IMR-90 (cell line): ENCODE measurements around the gene FAM174C. TPM values are rescaled to one million over a fixed set of nuclear protein-coding genes. Genes with fewer than 3 reads are reported as not detected.

Experiments used
- ATAC-seq: fragments of 200-7000 bp; cut with Tn5 transposase; 2 replicates; pipeline ENCODE4 v1.9.1; 2020; ENCODE audit warnings: low read depth, mild to moderate bottlenecking, moderate library complexity
- BruUV-seq: library from RNA; stranded (reverse); fragments of 400-500 nt; replicated peaks from 2 replicates; lab custom pipeline; 2021; lab: Mats Ljungman, UMichigan
- CTCF ChIA-PET: fragments of 300-600 bp; formaldehyde crosslinking; extraction: SDS; loops from one replicate; lab custom pipeline; 2021; ENCODE audit warnings: antibody characterized with exemption; lab: Yijun Ruan, JAX
- POLR2A ChIA-PET: fragments of 300-600 bp; sonication (Branson Sonifier 250); formaldehyde crosslinking; loops from one replicate; lab custom pipeline; 2022; ENCODE audit warnings: antibody characterized with exemption; ENCODE audit not compliant: unreplicated experiment; lab: Charles Lee
- DNase-seq: peaks from one replicate; pipeline ENCODE4 v3.0.0; 2013
- H2AFZ ChIP-seq: replicated peaks from 2 replicates; pipeline ENCODE3; 2013; ENCODE audit warnings: low read length, mild to moderate bottlenecking; ENCODE audit not compliant: poor library complexity
- H2AK5ac ChIP-seq: 2 replicates; pipeline ENCODE4 v1.6.1; 2013; ENCODE audit warnings: low read depth, low read length, inconsistent platforms
- H2AK9ac ChIP-seq: replicated peaks from 2 replicates; pipeline ENCODE3; 2013; ENCODE audit warnings: mild to moderate bottlenecking, low read depth, low read length, moderate library complexity; ENCODE audit not compliant: poor library complexity
- H2BK120ac ChIP-seq: 2 replicates; pipeline ENCODE4 v1.6.1; 2013; ENCODE audit warnings: low read depth, low read length, inconsistent platforms
- H2BK15ac ChIP-seq: 3 replicates; pipeline ENCODE4 v1.6.1; 2013; ENCODE audit warnings: low read depth, low read length, inconsistent platforms
- H2BK20ac ChIP-seq: 2 replicates; pipeline ENCODE4 v1.6.1; 2013; ENCODE audit warnings: low read depth, mild to moderate bottlenecking, inconsistent platforms, low read length, moderate library complexity
- H2BK5ac ChIP-seq: 2 replicates; pipeline ENCODE4 v1.6.1; 2013; ENCODE audit warnings: mild to moderate bottlenecking, low read depth, low read length, inconsistent platforms; ENCODE audit not compliant: poor library complexity, severe bottlenecking
- H3K14ac ChIP-seq: replicated peaks from 2 replicates; pipeline ENCODE4 v1.6.1; 2013; ENCODE audit warnings: low read depth, low read length, inconsistent platforms
- H3K18ac ChIP-seq: 2 replicates; pipeline ENCODE4 v1.6.1; 2013; ENCODE audit warnings: low read depth, low read length, control low read depth
- H3K23ac ChIP-seq: 2 replicates; pipeline ENCODE4 v1.6.1; 2013; ENCODE audit warnings: low read depth, low read length, inconsistent platforms
- H3K27ac ChIP-seq: 2 replicates; pipeline ENCODE4 v1.5.1; 2013; ENCODE audit warnings: mild to moderate bottlenecking, control low read depth, low read length; ENCODE audit not compliant: insufficient read depth
- H3K27me3 ChIP-seq: 2 replicates; pipeline ENCODE4 v1.6.1; 2013; ENCODE audit warnings: low read length; ENCODE audit not compliant: control insufficient read depth, insufficient read depth
- H3K36me3 ChIP-seq: 2 replicates; pipeline ENCODE4 v1.6.1; 2013; ENCODE audit warnings: low read length, mixed read lengths; ENCODE audit not compliant: control insufficient read depth, insufficient read depth
- H3K4ac ChIP-seq: 2 replicates; pipeline ENCODE4 v1.6.1; 2013; ENCODE audit warnings: low read depth, low read length, inconsistent platforms
- H3K4me1 ChIP-seq: 2 replicates; pipeline ENCODE4 v1.6.1; 2013; ENCODE audit warnings: low read length, mixed read lengths; ENCODE audit not compliant: control insufficient read depth, insufficient read depth
- H3K4me2 ChIP-seq: 2 replicates; pipeline ENCODE4 v1.6.1; 2013; ENCODE audit warnings: low read depth, mild to moderate bottlenecking, control low read depth, low read length, moderate library complexity
- H3K4me3 ChIP-seq: 2 replicates; pipeline ENCODE4 v1.5.1; 2013; ENCODE audit warnings: low read depth, mild to moderate bottlenecking, control low read depth, low read length, moderate library complexity; ENCODE audit not compliant: insufficient read depth
- H3K56ac ChIP-seq: 2 replicates; pipeline ENCODE4 v1.6.1; 2013; ENCODE audit warnings: low read length, inconsistent platforms; ENCODE audit not compliant: insufficient read depth; ENCODE audit errors: extremely low read depth
- H3K79me1 ChIP-seq, 2 experiments: 2 replicates each; pipeline ENCODE4 v1.6.1; 2013; ENCODE audit warnings: low read length in 2 of 2, inconsistent platforms in 1 of 2, low read depth in 1 of 2
- H3K9ac ChIP-seq: 2 replicates; pipeline ENCODE4 v1.6.1; 2013; ENCODE audit warnings: low read depth, low read length, control low read depth
- H3K9me1 ChIP-seq: 2 replicates; pipeline ENCODE4 v1.6.1; 2013; ENCODE audit warnings: low read length, inconsistent platforms; ENCODE audit not compliant: insufficient read depth
- H3K9me3 ChIP-seq: 2 replicates; pipeline ENCODE4 v1.6.1; 2013; ENCODE audit warnings: low read length; ENCODE audit not compliant: control insufficient read depth, insufficient read depth
- H4K20me1 ChIP-seq: 2 replicates; pipeline ENCODE4 v1.6.1; 2013; ENCODE audit warnings: low read length, inconsistent platforms; ENCODE audit not compliant: insufficient read depth
- H4K5ac ChIP-seq: 2 replicates; pipeline ENCODE4 v1.6.1; 2013; ENCODE audit warnings: mild to moderate bottlenecking, low read depth, low read length, control low read depth
- H4K8ac ChIP-seq, 2 experiments: 2 replicates each; pipeline ENCODE4 v1.6.1; 2013; ENCODE audit warnings: low read depth in 2 of 2, low read length in 2 of 2, control low read depth in 1 of 2, inconsistent platforms in 1 of 2
- H4K91ac ChIP-seq: 2 replicates; pipeline ENCODE4 v1.6.1; 2013; ENCODE audit warnings: low read depth, low read length, inconsistent platforms; ENCODE audit not compliant: insufficient read depth
- BHLHE40 ChIP-seq: fragments of 150-350 bp; IDR thresholded peaks from 2 replicates; pipeline ENCODE4 v1.6.1; 2016; ENCODE audit warnings: mild to moderate bottlenecking, low read depth, low read length
- CEBPB ChIP-seq: IDR thresholded peaks from 2 replicates; pipeline ENCODE4 v1.6.1; 2012; ENCODE audit warnings: low read depth, low read length, improper control_type of control experiment
- CHD1 ChIP-seq: IDR thresholded peaks from 2 replicates; pipeline ENCODE4 v1.6.1; 2012; ENCODE audit warnings: low read depth, low read length, improper control_type of control experiment
- FOS ChIP-seq: fragments of 150-350 bp; IDR thresholded peaks from 2 replicates; pipeline ENCODE4 v1.6.1; 2016; ENCODE audit warnings: low read depth, low read length
- MAFK ChIP-seq: IDR thresholded peaks from 2 replicates; pipeline ENCODE4 v1.6.1; 2012; ENCODE audit warnings: low read depth, low read length, improper control_type of control experiment
- MAZ ChIP-seq: IDR thresholded peaks from 2 replicates; pipeline ENCODE4 v1.6.1; 2012; ENCODE audit warnings: low read depth, mild to moderate bottlenecking, low read length, improper control_type of control experiment, moderate library complexity, borderline replicate concordance
- MXI1 ChIP-seq: IDR thresholded peaks from 2 replicates; pipeline ENCODE4 v1.6.1; 2012; ENCODE audit warnings: low read depth, mild to moderate bottlenecking, low read length, moderate library complexity, borderline replicate concordance
- NFE2L2 ChIP-seq: fragments of 150-350 bp; IDR thresholded peaks from 2 replicates; pipeline ENCODE4 v1.6.1; 2016; ENCODE audit warnings: low read depth, mild to moderate bottlenecking, low read length
- POLR2A ChIP-seq: IDR thresholded peaks from 2 replicates; pipeline ENCODE4 v1.6.1; 2012; ENCODE audit warnings: mild to moderate bottlenecking, low read depth, low read length
- RAD21 ChIP-seq: IDR thresholded peaks from 2 replicates; pipeline ENCODE4 v1.6.1; 2012; ENCODE audit warnings: low read length, improper control_type of control experiment
- RCOR1 ChIP-seq: IDR thresholded peaks from 2 replicates; pipeline ENCODE4 v1.6.1; 2012; ENCODE audit warnings: mild to moderate bottlenecking, low read length, improper control_type of control experiment; ENCODE audit not compliant: insufficient replicate concordance
- RFX5 ChIP-seq: IDR thresholded peaks from 2 replicates; pipeline ENCODE4 v1.8.0; 2012; ENCODE audit warnings: low read depth, mild to moderate bottlenecking, low read length, moderate library complexity
- SMC3 ChIP-seq: fragments of 150-350 bp; IDR thresholded peaks from 2 replicates; pipeline ENCODE4 v1.6.1; 2016; ENCODE audit warnings: low read depth, mild to moderate bottlenecking, antibody characterized with exemption, low read length, moderate library complexity
- WGBS, 2 experiments: methylation state at CpG; one replicate each; pipeline versions ENCODE4 v1.1.5 to v1.1.7; 2013; ENCODE audit warnings: missing lambda C conversion rate in 2 of 2; ENCODE audit not compliant: insufficient read length in 1 of 2; ENCODE audit errors: extremely low coverage in 2 of 2; 5-methylcytosine and 5-hydroxymethylcytosine counted together
- dilution Hi-C: fragments of 300-500 bp; cut with HindIII; formaldehyde crosslinking; loops from one replicate; pipeline ENCODE4 v1.14.3; 2018; ENCODE audit warnings: low sequenced_read_pairs; ENCODE audit not compliant: unreplicated experiment
- in situ Hi-C: fragments of 300-500 bp; cut with MboI; formaldehyde crosslinking; loops from 3 replicates; pipeline ENCODE4 v1.14.3; 2019; ENCODE audit warnings: low sequenced_read_pairs, inconsistent platforms, mixed read lengths
- intact Hi-C: fragments of 100-400 bp; cut with micrococcal nuclease; formaldehyde crosslinking; loops from 2 replicates; pipeline ENCODE4 v1.10.0; 2022
- polyA plus RNA-seq, 3 experiments: library from polyadenylated mRNA; depleted of rRNA; stranded (reverse); fragments of >200 nt; gene quantifications; 2 replicates each; pipeline ENCODE4 v1.2.3, GENCODE V29; 2012; ENCODE audit warnings: low replicate concordance in 1 of 3
- total RNA-seq: library from RNA; depleted of rRNA; stranded (reverse); fragments of >200 nt; gene quantifications from 2 replicates; pipeline ENCODE4 v1.2.3, GENCODE V29; 2012
- TF ChIP-seq, protein P1 (sequence below): fragments of 150-350 bp; IDR thresholded peaks from 2 replicates; pipeline ENCODE4 v1.6.1; 2017; ENCODE audit warnings: mild to moderate bottlenecking, antibody characterized with exemption, low read length, low read depth
- TF ChIP-seq, protein P2 (sequence below): conservative IDR thresholded peaks from 2 replicates; pipeline ENCODE4 v1.5.1; 2012; ENCODE audit warnings: mild to moderate bottlenecking, low read depth, low read length, improper control_type of control experiment
- TF ChIP-seq, protein P3 (sequence below): fragments of 150-350 bp; IDR thresholded peaks from 2 replicates; pipeline ENCODE4 v1.6.1; 2016; ENCODE audit warnings: low read depth, mild to moderate bottlenecking, low read length, moderate library complexity, borderline replicate concordance

FAM174C gene
- total and polyA plus RNA-seq, 2 of the 4 experiments (the other 2 are of a cell fraction): 7.5 to 61.8 TPM

DNA sequence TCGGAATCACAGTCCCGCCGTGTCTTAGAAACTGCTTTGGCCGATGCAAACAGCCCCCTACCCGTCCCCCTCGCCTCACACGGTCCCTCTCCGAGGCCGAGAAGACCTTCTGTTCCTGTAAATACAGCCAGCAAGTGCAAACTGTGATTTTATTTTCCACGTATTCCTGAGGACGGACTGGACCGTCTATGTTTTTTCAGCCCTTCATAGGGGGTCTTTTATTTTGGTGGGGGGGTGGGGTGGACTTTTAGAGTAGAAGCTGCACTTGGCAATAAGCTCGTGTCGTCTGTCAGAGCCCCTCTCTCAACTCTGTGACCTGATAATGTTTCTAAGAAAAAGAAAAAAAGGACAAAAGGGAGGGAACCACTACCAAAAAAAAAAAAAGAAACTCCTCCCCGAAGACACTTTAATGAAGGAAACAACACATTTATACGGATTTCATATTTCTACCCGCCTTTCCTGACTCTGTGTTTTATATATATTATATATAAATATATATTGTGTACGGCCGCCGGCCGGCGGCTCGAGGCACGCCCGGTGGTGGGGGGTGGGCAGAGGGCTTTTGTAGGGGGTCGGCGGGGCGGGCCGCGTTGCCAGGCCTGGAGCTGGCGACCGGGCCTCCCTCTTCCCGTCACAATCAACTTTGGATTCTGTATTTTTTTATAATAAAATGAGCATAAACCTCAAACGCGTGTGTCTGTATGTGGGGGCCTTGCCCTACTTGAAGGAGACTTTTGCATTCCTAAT, 25.6 kb downstream of the FAM174C start:
- POLR2A ChIA-PET: interaction anchor here (0.6 kb wide), 1 partner anchor 136 kb away, joined by 4 read pairs; no protein-coding TSS in a partner anchor
- 72% methylated on average over 8 of the region's 35 CpGs; no CpG with 5 or more reads in 1 of the 2 experiments for WGBS, 2 experiments
- no peak overlapping the region for H2AK9ac ChIP-seq
- H2BK20ac ChIP-seq: no peak overlapping the region
- TF ChIP-seq, protein P1, sequence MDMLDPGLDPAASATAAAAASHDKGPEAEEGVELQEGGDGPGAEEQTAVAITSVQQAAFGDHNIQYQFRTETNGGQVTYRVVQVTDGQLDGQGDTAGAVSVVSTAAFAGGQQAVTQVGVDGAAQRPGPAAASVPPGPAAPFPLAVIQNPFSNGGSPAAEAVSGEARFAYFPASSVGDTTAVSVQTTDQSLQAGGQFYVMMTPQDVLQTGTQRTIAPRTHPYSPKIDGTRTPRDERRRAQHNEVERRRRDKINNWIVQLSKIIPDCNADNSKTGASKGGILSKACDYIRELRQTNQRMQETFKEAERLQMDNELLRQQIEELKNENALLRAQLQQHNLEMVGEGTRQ: no peak
- TF ChIP-seq SMC3 (no peak), RCOR1 (no peak), POLR2A (no peak), RFX5 (no peak), RAD21 (no peak), MXI1 (no peak), FOS (no peak), CEBPB (no peak), MAZ (no peak), MAFK (no peak), NFE2L2 (no peak), BHLHE40 (no peak), CHD1 (no peak)
- TF ChIP-seq, protein P2, sequence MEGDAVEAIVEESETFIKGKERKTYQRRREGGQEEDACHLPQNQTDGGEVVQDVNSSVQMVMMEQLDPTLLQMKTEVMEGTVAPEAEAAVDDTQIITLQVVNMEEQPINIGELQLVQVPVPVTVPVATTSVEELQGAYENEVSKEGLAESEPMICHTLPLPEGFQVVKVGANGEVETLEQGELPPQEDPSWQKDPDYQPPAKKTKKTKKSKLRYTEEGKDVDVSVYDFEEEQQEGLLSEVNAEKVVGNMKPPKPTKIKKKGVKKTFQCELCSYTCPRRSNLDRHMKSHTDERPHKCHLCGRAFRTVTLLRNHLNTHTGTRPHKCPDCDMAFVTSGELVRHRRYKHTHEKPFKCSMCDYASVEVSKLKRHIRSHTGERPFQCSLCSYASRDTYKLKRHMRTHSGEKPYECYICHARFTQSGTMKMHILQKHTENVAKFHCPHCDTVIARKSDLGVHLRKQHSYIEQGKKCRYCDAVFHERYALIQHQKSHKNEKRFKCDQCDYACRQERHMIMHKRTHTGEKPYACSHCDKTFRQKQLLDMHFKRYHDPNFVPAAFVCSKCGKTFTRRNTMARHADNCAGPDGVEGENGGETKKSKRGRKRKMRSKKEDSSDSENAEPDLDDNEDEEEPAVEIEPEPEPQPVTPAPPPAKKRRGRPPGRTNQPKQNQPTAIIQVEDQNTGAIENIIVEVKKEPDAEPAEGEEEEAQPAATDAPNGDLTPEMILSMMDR: no peak
- TF ChIP-seq, protein P3, sequence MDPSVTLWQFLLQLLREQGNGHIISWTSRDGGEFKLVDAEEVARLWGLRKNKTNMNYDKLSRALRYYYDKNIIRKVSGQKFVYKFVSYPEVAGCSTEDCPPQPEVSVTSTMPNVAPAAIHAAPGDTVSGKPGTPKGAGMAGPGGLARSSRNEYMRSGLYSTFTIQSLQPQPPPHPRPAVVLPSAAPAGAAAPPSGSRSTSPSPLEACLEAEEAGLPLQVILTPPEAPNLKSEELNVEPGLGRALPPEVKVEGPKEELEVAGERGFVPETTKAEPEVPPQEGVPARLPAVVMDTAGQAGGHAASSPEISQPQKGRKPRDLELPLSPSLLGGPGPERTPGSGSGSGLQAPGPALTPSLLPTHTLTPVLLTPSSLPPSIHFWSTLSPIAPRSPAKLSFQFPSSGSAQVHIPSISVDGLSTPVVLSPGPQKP: no peak
- H2BK120ac ChIP-seq: no peak overlapping the region
- no peak overlapping the region for H3K9ac ChIP-seq
- dilution Hi-C loops (no loop called here), in situ Hi-C loops (no loop called here), intact Hi-C loops (no loop called here)
- H3K27ac ChIP-seq: no peak overlapping the region
- no peak overlapping the region for H3K4me2 ChIP-seq
- no peak overlapping the region for H3K4ac ChIP-seq
- no peak overlapping the region for H3K4me3 ChIP-seq
- H2AFZ ChIP-seq: no peak overlapping the region
- no peak overlapping the region for H3K18ac ChIP-seq
- no peak overlapping the region for H4K8ac ChIP-seq
- H2BK15ac ChIP-seq: no peak overlapping the region
- H4K5ac ChIP-seq: no peak overlapping the region
- no peaks in the 10 kb centered on the region for H3K4me1 ChIP-seq
- no peak overlapping the region for H3K14ac ChIP-seq
- H3K9me3 ChIP-seq: no peaks in the 10 kb centered on the region
- ATAC-seq (no peak), DNase-seq (no peak)
- no peaks in the 10 kb centered on the region for H4K20me1 ChIP-seq
- no peaks in the 10 kb centered on the region; the same call in 1 of the 2 replicates for H3K27me3 ChIP-seq
- no peak overlapping the region for H4K91ac ChIP-seq
- no peaks in the 10 kb centered on the region for H3K79me1 ChIP-seq
- H2BK5ac ChIP-seq: no peak overlapping the region
- CTCF ChIA-PET: no interaction called here
- H3K23ac ChIP-seq: no peak overlapping the region
- BruUV-seq: no TSS peak
- H2AK5ac ChIP-seq: no peak overlapping the region
- H3K56ac ChIP-seq: no peak overlapping the region
- no peaks in the 10 kb centered on the region for H3K36me3 ChIP-seq
- no peaks in the 10 kb centered on the region for H3K9me1 ChIP-seq
